HFFc6 (cell line): ENCODE results near the gene BGN. TPM values are rescaled to one million over a fixed set of nuclear protein-coding genes. Genes with fewer than 3 reads are reported as not detected.

Experiments used
- DNase-seq: peaks from one replicate; pipeline ENCODE4 v3.0.0-alpha.2; 2018
- H3K27ac Mint-ChIP-seq: 2 replicates; pipeline ENCODE4 v1.8.0; 2020; ENCODE audit warnings: mild to moderate bottlenecking, mixed read lengths
- H3K27me3 Mint-ChIP-seq: 2 replicates; pipeline ENCODE4 v1.8.0; 2021; ENCODE audit warnings: mild to moderate bottlenecking, moderate library complexity, mixed read lengths; ENCODE audit not compliant: insufficient read depth
- H3K36me3 Mint-ChIP-seq: 2 replicates; pipeline ENCODE4 v1.8.0; 2021; ENCODE audit warnings: low read depth, mixed read lengths
- H3K4me1 Mint-ChIP-seq: 2 replicates; pipeline ENCODE4 v1.8.0; 2020; ENCODE audit warnings: low read depth, mixed read lengths
- H3K4me3 Mint-ChIP-seq: 2 replicates; pipeline ENCODE4 v1.8.0; 2020; ENCODE audit warnings: mild to moderate bottlenecking, moderate library complexity, mixed read lengths
- H3K9me3 Mint-ChIP-seq: 2 replicates; pipeline ENCODE4 v1.8.0; 2020; ENCODE audit warnings: mild to moderate bottlenecking, mixed read lengths
- CTCF ChIP-seq: fragments of 200-600 bp; sonication (generic); IDR thresholded peaks from 2 replicates; pipeline ENCODE4 v1.5.0; 2021; ENCODE audit warnings: antibody characterized with exemption, mild to moderate bottlenecking
- total RNA-seq, 6 experiments: library from RNA; stranded (reverse); fragmentation: NEBNext Ultra II Directional; extraction: Animal tissue kit (Norgen Biotek cat#: 25700); gene quantifications; 2 replicates in 1 of 6; 3 replicates in 5 of 6; pipeline ENCODE4 v1.2.3, GENCODE V29; 2021

The BGN gene
- total RNA-seq, 6 experiments from 2014 or later = 324 to 382 (median 367) TPM

- Mint-ChIP-seq H3K27ac (no peak overlapping the region), H3K36me3 (no peaks in the 10 kb centered on the region), H3K4me1 (peaks cover 11% of the 10 kb centered on the region), H3K9me3 (no peaks in the 10 kb centered on the region), H3K27me3 (peaks cover 8% of the 10 kb centered on the region), H3K4me3 (no peak overlapping the region)
- peak; percentile 75 for TF ChIP-seq CTCF
- peak; percentile 47 for DNase-seq
Observed at GRCh38 chrX:153554519-153555167, 59.9 kb downstream of the BGN start.

- TF ChIP-seq CTCF = no peak
- no peak for DNase-seq
- no peak overlapping the region for H3K27ac Mint-ChIP-seq
- H3K4me1 Mint-ChIP-seq = no peaks in the 10 kb centered on the region
- H3K9me3 Mint-ChIP-seq = no peaks in the 10 kb centered on the region
- H3K36me3 Mint-ChIP-seq = no peaks in the 10 kb centered on the region
- H3K27me3 Mint-ChIP-seq = peaks cover 9% of the 10 kb centered on the region
- H3K4me3 Mint-ChIP-seq = no peak overlapping the region
Observed at GRCh38 chrX:153556767-153557166, 62.0 kb downstream of the BGN start.

- Mint-ChIP-seq H3K27ac (no peak overlapping the region), H3K27me3 (peaks cover 8% of the 10 kb centered on the region), H3K4me3 (no peak overlapping the region), H3K4me1 (no peaks in the 10 kb centered on the region), H3K36me3 (no peaks in the 10 kb centered on the region), H3K9me3 (no peaks in the 10 kb centered on the region)
- DNase-seq = no peak
- no peak for TF ChIP-seq CTCF
Observed at GRCh38 chrX:153557618-153558355, 63.0 kb downstream of the BGN start.

Other genes with a start within 250 kb of the BGN start
- not detected for gene PNMA6F, start 173.2 kb upstream of the BGN start, total RNA-seq
- 10 to 100 TPM; 10.5 to 14.2 (median 12.5) TPM for gene ZNF275, start 160.8 kb upstream of the BGN start, total RNA-seq
- not detected for gene PNMA6E, start 93.6 kb upstream of the BGN start, total RNA-seq
- gene ZFP92, start 83.5 kb upstream of the BGN start, total RNA-seq = under 1 TPM; 0.03 to 0.38 (median 0.06) TPM
- gene TREX2, start 48.9 kb upstream of the BGN start, total RNA-seq = under 1 TPM; 0.33 to 0.99 (median 0.69) TPM
- 10 to 100 TPM; 20.3 to 32.0 (median 28.2) TPM for gene HAUS7, start 24.4 kb upstream of the BGN start, total RNA-seq
- gene ATP2B3, start 22.7 kb downstream of the BGN start, total RNA-seq = not detected
- gene CCNQ, start 104.2 kb downstream of the BGN start, total RNA-seq = 10 to 100 TPM; 25.7 to 31.9 (median 29.6) TPM
- not detected for gene DUSP9, start 152.2 kb downstream of the BGN start, total RNA-seq
- under 1 TPM in 2 of 6 experiments, not detected in 4; 0.26 to 0.43 TPM for gene PNCK, start 178.8 kb downstream of the BGN start, total RNA-seq
- gene SLC6A8, start 192.9 kb downstream of the BGN start, total RNA-seq = 10 to 100 TPM; 14.0 to 33.8 (median 17.7) TPM
- 100 to 1,000 TPM; 203 to 295 (median 218) TPM for gene BCAP31, start 229.4 kb downstream of the BGN start, total RNA-seq
- 10 to 100 TPM; 12.9 to 18.9 (median 14.5) TPM for gene ABCD1, start 229.9 kb downstream of the BGN start, total RNA-seq